Endodermal cell (in vitro differentiated cells): Measurements from ENCODE around the gene ZBTB34. TPM values are rescaled to one million over a fixed set of nuclear protein-coding genes. Genes with fewer than 3 reads are reported as not detected.

ENCODE experiments used
- DNase-seq: peaks from one replicate; pipeline ENCODE4 v3.0.0-alpha.2; 2017
- H3K27ac ChIP-seq: 2 replicates; pipeline ENCODE4 v1.5.1; 2013; ENCODE audit warnings: mild to moderate bottlenecking, low read depth, low read length, moderate library complexity
- H3K27me3 ChIP-seq: 2 replicates; pipeline ENCODE4 v1.6.1; 2013; ENCODE audit warnings: mild to moderate bottlenecking, low read length, moderate library complexity; ENCODE audit not compliant: insufficient read depth, control insufficient read depth, poor library complexity, severe bottlenecking
- H3K36me3 ChIP-seq: 2 replicates; pipeline ENCODE4 v1.7.0; 2013; ENCODE audit warnings: mild to moderate bottlenecking, low read length, moderate library complexity; ENCODE audit not compliant: control insufficient read depth, insufficient read depth
- H3K4me1 ChIP-seq: one replicate; pipeline ENCODE4 v1.7.0; 2013; ENCODE audit warnings: low read length; ENCODE audit not compliant: control insufficient read depth, insufficient read depth
- H3K4me3 ChIP-seq: 2 replicates; pipeline ENCODE4 v1.5.1; 2013; ENCODE audit warnings: mild to moderate bottlenecking, low read length, moderate library complexity
- H3K9ac ChIP-seq: 2 replicates; pipeline ENCODE4 v1.6.1; 2013; ENCODE audit warnings: mild to moderate bottlenecking, low read length, moderate library complexity; ENCODE audit not compliant: poor library complexity, severe bottlenecking; ENCODE audit errors: extremely low read depth
- H3K9me3 ChIP-seq: 2 replicates; pipeline ENCODE4 v1.6.1; 2013; ENCODE audit warnings: mild to moderate bottlenecking, low read length, moderate library complexity; ENCODE audit not compliant: control insufficient read depth
- H3K27ac Mint-ChIP-seq: 2 replicates; pipeline ENCODE4 v1.8.0; 2020; ENCODE audit warnings: mixed read lengths
- H3K27me3 Mint-ChIP-seq: 2 replicates; pipeline ENCODE4 v1.8.0; 2021; ENCODE audit warnings: mild to moderate bottlenecking, mixed read lengths; ENCODE audit not compliant: insufficient read depth
- H3K36me3 Mint-ChIP-seq: 2 replicates; pipeline ENCODE4 v1.8.0; 2020; ENCODE audit warnings: low read depth, mixed read lengths
- H3K4me1 Mint-ChIP-seq: 2 replicates; pipeline ENCODE4 v1.8.0; 2020; ENCODE audit warnings: mixed read lengths
- H3K4me3 Mint-ChIP-seq: 2 replicates; pipeline ENCODE4 v1.8.0; 2020; ENCODE audit warnings: mild to moderate bottlenecking, moderate library complexity, mixed read lengths
- H3K9me3 Mint-ChIP-seq: 2 replicates; pipeline ENCODE4 v1.8.0; 2020; ENCODE audit warnings: mild to moderate bottlenecking, mixed read lengths
- CTCF ChIP-seq: fragments of 200-600 bp; sonication (generic); conservative IDR thresholded peaks from 2 replicates; pipeline ENCODE4 v1.5.0; 2021; ENCODE audit warnings: antibody characterized with exemption, mild to moderate bottlenecking
- WGBS, 2 experiments: methylation state at CpG; one replicate each; pipeline versions ENCODE4 v1.1.5 to v1.1.7; 2013; ENCODE audit warnings: missing lambda C conversion rate in 2 of 2, mixed read lengths in 1 of 2; ENCODE audit not compliant: insufficient coverage in 1 of 2, insufficient read length in 1 of 2; 5-methylcytosine and 5-hydroxymethylcytosine counted together
- total RNA-seq, 2 donors: library from RNA; stranded (reverse); fragmentation: NEBNext Ultra II Directional in 1 of 2; extraction: Animal tissue kit (Norgen Biotek cat#: 25700) in 1 of 2; gene quantifications; 2 replicates in 1 of 2; 3 replicates in 1 of 2; pipeline ENCODE4 v1.2.1, GENCODE V29; 2021

Gene ZBTB34
- total RNA-seq, 2 donors from 2014 or later: 19.7 to 24.9 TPM

GRCh38 chr9:126915846-126916543, 55.6 kb downstream of the ZBTB34 start:
- no peaks in the 10 kb centered on the region for H3K36me3 ChIP-seq
- H3K27me3 ChIP-seq: peaks cover 44% of the 10 kb centered on the region
- TF ChIP-seq CTCF: no peak
- WGBS, 2 experiments: 69 to 85% methylated on average over 9 to 15 of the region's 15 CpGs
- DNase-seq: peak; percentile 55
- H3K27ac Mint-ChIP-seq: peak overlapping the region; percentile 67
- H3K27me3 Mint-ChIP-seq: peaks cover 35% of the 10 kb centered on the region
- H3K4me3 ChIP-seq: peak overlapping the region; percentile 68
- no peaks in the 10 kb centered on the region for H3K9me3 ChIP-seq
- H3K4me1 ChIP-seq: peaks cover 10% of the 10 kb centered on the region
- H3K4me3 Mint-ChIP-seq: peak overlapping the region; percentile 61
- H3K36me3 Mint-ChIP-seq: no peaks in the 10 kb centered on the region
- peaks cover 26% of the 10 kb centered on the region for H3K4me1 Mint-ChIP-seq
- H3K27ac ChIP-seq: no peak overlapping the region
- H3K9me3 Mint-ChIP-seq: peaks cover 2% of the 10 kb centered on the region
- no peak overlapping the region for H3K9ac ChIP-seq

GRCh38 chr9:126916909-126917308, 56.5 kb downstream of the ZBTB34 start:
- TF ChIP-seq CTCF: peak; percentile 72
- H3K4me3 Mint-ChIP-seq: peak overlapping the region; percentile 61
- Histone ChIP-seq H3K9ac (no peak overlapping the region), H3K4me3 (no peak overlapping the region), H3K9me3 (no peaks in the 10 kb centered on the region), H3K36me3 (no peaks in the 10 kb centered on the region), H3K27ac (no peak overlapping the region), H3K27me3 (peaks cover 36% of the 10 kb centered on the region), H3K4me1 (peaks cover 10% of the 10 kb centered on the region)
- peaks cover 26% of the 10 kb centered on the region for H3K4me1 Mint-ChIP-seq
- H3K27ac Mint-ChIP-seq: peak overlapping the region; percentile 15
- H3K27me3 Mint-ChIP-seq: peaks cover 32% of the 10 kb centered on the region
- peak; percentile 84 for DNase-seq
- H3K36me3 Mint-ChIP-seq: no peaks in the 10 kb centered on the region
- no peaks in the 10 kb centered on the region for H3K9me3 Mint-ChIP-seq
- 69 to 100% methylated on average over 1 to 2 of the region's 2 CpGs for WGBS, 2 experiments

GRCh38 chr9:126919193-126919592, 58.8 kb downstream of the ZBTB34 start:
- Mint-ChIP-seq H3K27me3 (peaks cover 9% of the 10 kb centered on the region), H3K27ac (no peak overlapping the region), H3K36me3 (no peaks in the 10 kb centered on the region), H3K4me1 (peaks cover 35% of the 10 kb centered on the region), H3K4me3 (no peak overlapping the region), H3K9me3 (no peaks in the 10 kb centered on the region)
- no peak for DNase-seq
- Histone ChIP-seq H3K27ac (no peak overlapping the region), H3K9ac (no peak overlapping the region), H3K4me3 (no peak overlapping the region), H3K27me3 (peaks cover 13% of the 10 kb centered on the region), H3K36me3 (no peaks in the 10 kb centered on the region), H3K4me1 (peaks cover 10% of the 10 kb centered on the region), H3K9me3 (no peaks in the 10 kb centered on the region)
- 82 to 92% methylated on average over 1 of the region's 1 CpG for WGBS, 2 experiments
- TF ChIP-seq CTCF: no peak
